ENCODE measurements around the gene PGBD5.

The PGBD5 gene

DNA sequence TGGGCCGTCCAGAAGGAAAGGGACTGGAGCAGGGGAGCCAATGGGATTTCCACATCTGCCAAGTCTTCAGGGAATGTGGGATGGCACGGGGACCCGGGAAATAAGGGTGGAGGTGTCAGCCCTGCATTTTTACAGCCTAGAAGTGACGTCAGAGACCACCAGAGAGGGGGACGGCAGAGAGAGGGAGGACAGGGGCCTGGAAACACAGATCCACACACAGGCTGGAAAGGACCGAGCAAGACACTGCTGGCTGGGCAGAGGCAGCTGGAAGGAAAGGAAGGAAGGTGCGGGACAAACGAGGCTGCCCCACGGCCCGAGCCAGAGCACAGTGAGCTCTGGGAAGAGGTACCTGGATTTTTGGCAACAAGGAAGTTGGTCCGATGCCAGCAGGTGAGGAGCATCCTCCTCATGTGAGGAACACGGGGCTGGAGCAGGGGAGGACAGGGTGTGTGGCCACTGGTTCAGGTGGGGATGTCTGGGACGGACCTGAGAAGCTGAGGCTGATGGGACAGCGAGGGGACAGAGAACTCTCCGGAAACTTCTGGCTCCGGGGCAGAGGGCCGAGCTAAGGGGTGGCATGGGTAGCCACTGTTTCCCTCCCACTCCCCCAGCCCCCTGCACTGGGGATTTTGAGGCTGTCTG lies 138.3 kb downstream of the PGBD5 start:
- H3K36me3 ChIP-seq (ENCODE audit: control insufficient read depth in 2 of 2, insufficient read depth in 2 of 2, low read length in 2 of 2) = no peaks in the 10 kb centered on the region
- no peaks in the 10 kb centered on the region for H3K9me3 ChIP-seq (ENCODE audit: control insufficient read depth in 2 of 2, low read length in 2 of 2)
- no peak overlapping the region for H3K4me3 ChIP-seq (ENCODE audit: low read length in 2 of 2)

GRCh38 chr1:230286890-230287269 lies 139.3 kb downstream of the PGBD5 start:
- H3K36me3 ChIP-seq (ENCODE audit: control insufficient read depth in 2 of 2, insufficient read depth in 2 of 2, low read length in 2 of 2) = no peaks in the 10 kb centered on the region
- no peak overlapping the region for H3K4me3 ChIP-seq (ENCODE audit: low read length in 2 of 2)

More for the DNA sequence above, 138.3 kb downstream of the PGBD5 start:
- H3K9ac ChIP-seq (ENCODE audit: low read depth in 1 of 2, low read length in 2 of 2) = no peak overlapping the region
- peaks cover 0 to 4% of the 10 kb centered on the region in 2 donors for H3K27me3 ChIP-seq (ENCODE audit: control insufficient read depth in 2 of 2, insufficient read depth in 2 of 2, low read length in 2 of 2)
- H3K27ac ChIP-seq (ENCODE audit: low read depth in 2 of 2, low read length in 2 of 2) = no peak overlapping the region
- no peaks in the 10 kb centered on the region for H3K4me1 ChIP-seq (ENCODE audit: control insufficient read depth in 2 of 2, insufficient read depth in 2 of 2, low read length in 2 of 2)

GRCh38 chr1:230286166-230286889 lies 139.8 kb downstream of the PGBD5 start:
- H3K9me3 ChIP-seq (ENCODE audit: control insufficient read depth in 2 of 2, low read length in 2 of 2) = no peaks in the 10 kb centered on the region
- H3K4me3 ChIP-seq (ENCODE audit: low read length in 2 of 2) = no peak overlapping the region
- no peak overlapping the region for H3K9ac ChIP-seq (ENCODE audit: low read depth in 1 of 2, low read length in 2 of 2)
- no peak overlapping the region for H3K27ac ChIP-seq (ENCODE audit: low read depth in 2 of 2, low read length in 2 of 2)
- H3K36me3 ChIP-seq (ENCODE audit: control insufficient read depth in 2 of 2, insufficient read depth in 2 of 2, low read length in 2 of 2) = no peaks in the 10 kb centered on the region
- peaks cover under 1 to 10% of the 10 kb centered on the region in 2 donors for H3K4me1 ChIP-seq (ENCODE audit: control insufficient read depth in 2 of 2, insufficient read depth in 2 of 2, low read length in 2 of 2)
- peaks cover 0 to 4% of the 10 kb centered on the region in 2 donors for H3K27me3 ChIP-seq (ENCODE audit: control insufficient read depth in 2 of 2, insufficient read depth in 2 of 2, low read length in 2 of 2)

More at GRCh38 chr1:230286890-230287269, 139.3 kb downstream of the PGBD5 start:
- Histone ChIP-seq H3K27me3 (ENCODE audit: control insufficient read depth in 2 of 2, insufficient read depth in 2 of 2, low read length in 2 of 2) (peaks cover 0 to 4% of the 10 kb centered on the region in 2 donors), H3K27ac (ENCODE audit: low read depth in 2 of 2, low read length in 2 of 2) (no peak overlapping the region), H3K4me1 (ENCODE audit: control insufficient read depth in 2 of 2, insufficient read depth in 2 of 2, low read length in 2 of 2) (peaks cover 0 to 5% of the 10 kb centered on the region in 2 donors), H3K9me3 (ENCODE audit: control insufficient read depth in 2 of 2, low read length in 2 of 2) (no peaks in the 10 kb centered on the region), H3K9ac (ENCODE audit: low read depth in 1 of 2, low read length in 2 of 2) (no peak overlapping the region)

GRCh38 chr1:230285351-230285750 lies 140.8 kb downstream of the PGBD5 start:
- Histone ChIP-seq H3K27ac (ENCODE audit: low read depth in 2 of 2, low read length in 2 of 2) (no peak overlapping the region), H3K4me1 (ENCODE audit: control insufficient read depth in 2 of 2, insufficient read depth in 2 of 2, low read length in 2 of 2) (peaks cover 10 to 18% of the 10 kb centered on the region in 2 donors), H3K4me3 (ENCODE audit: low read length in 2 of 2) (no peak overlapping the region), H3K27me3 (ENCODE audit: control insufficient read depth in 2 of 2, insufficient read depth in 2 of 2, low read length in 2 of 2) (peaks cover 0 to 4% of the 10 kb centered on the region in 2 donors), H3K9me3 (ENCODE audit: control insufficient read depth in 2 of 2, low read length in 2 of 2) (no peaks in the 10 kb centered on the region), H3K9ac (ENCODE audit: low read depth in 1 of 2, low read length in 2 of 2) (no peak overlapping the region), H3K36me3 (ENCODE audit: control insufficient read depth in 2 of 2, insufficient read depth in 2 of 2, low read length in 2 of 2) (peaks cover 0 to 3% of the 10 kb centered on the region in 2 donors)

GRCh38 chr1:230284891-230285290 lies 141.2 kb downstream of the PGBD5 start:
- no peak overlapping the region for H3K4me3 ChIP-seq (ENCODE audit: low read length in 2 of 2)
- no peaks in the 10 kb centered on the region for H3K9me3 ChIP-seq (ENCODE audit: control insufficient read depth in 2 of 2, low read length in 2 of 2)
- H3K36me3 ChIP-seq (ENCODE audit: control insufficient read depth in 2 of 2, insufficient read depth in 2 of 2, low read length in 2 of 2) = peaks cover 3 to 8% of the 10 kb centered on the region in 2 donors
- no peak overlapping the region for H3K27ac ChIP-seq (ENCODE audit: low read depth in 2 of 2, low read length in 2 of 2)
- H3K27me3 ChIP-seq (ENCODE audit: control insufficient read depth in 2 of 2, insufficient read depth in 2 of 2, low read length in 2 of 2) = peaks cover 0 to 4% of the 10 kb centered on the region in 2 donors
- H3K9ac ChIP-seq (ENCODE audit: low read depth in 1 of 2, low read length in 2 of 2) = no peak overlapping the region
- H3K4me1 ChIP-seq (ENCODE audit: control insufficient read depth in 2 of 2, insufficient read depth in 2 of 2, low read length in 2 of 2) = peaks cover 11 to 18% of the 10 kb centered on the region in 2 donors

GRCh38 chr1:230283678-230284077 lies 142.5 kb downstream of the PGBD5 start:
- peaks cover 8 to 17% of the 10 kb centered on the region in 2 donors for H3K36me3 ChIP-seq (ENCODE audit: control insufficient read depth in 2 of 2, insufficient read depth in 2 of 2, low read length in 2 of 2)

DNA sequence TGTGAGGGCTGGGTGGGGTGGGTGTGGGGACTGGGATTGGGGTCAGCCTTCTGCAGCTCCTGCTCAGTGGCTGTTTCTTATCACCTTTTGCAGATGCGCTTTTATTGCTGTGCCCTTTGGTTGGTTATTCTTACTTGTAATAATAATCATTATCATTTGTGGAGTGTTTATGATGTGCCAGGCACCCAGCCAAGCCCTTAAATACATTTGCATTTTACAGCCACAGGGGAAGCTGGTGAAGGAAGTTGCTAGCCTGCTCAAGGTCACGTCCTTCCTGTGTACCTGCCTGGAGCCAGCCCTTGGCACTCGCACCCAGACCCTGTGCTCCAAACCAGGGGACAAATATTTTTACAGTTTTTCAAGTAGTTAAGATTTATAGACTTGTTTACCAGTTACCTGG lies 144.0 kb downstream of the PGBD5 start:
- no peaks in the 10 kb centered on the region for H3K27me3 ChIP-seq (ENCODE audit: control insufficient read depth in 2 of 2, insufficient read depth in 2 of 2, low read length in 2 of 2)
- peaks cover 11 to 18% of the 10 kb centered on the region in 2 donors for H3K4me1 ChIP-seq (ENCODE audit: control insufficient read depth in 2 of 2, insufficient read depth in 2 of 2, low read length in 2 of 2)
- peak overlapping the region; percentile 52 to 53 for H3K27ac ChIP-seq (ENCODE audit: low read depth in 2 of 2, low read length in 2 of 2)
- H3K4me3 ChIP-seq (ENCODE audit: low read length in 2 of 2) = no peak overlapping the region
- no peak overlapping the region for H3K9ac ChIP-seq (ENCODE audit: low read depth in 1 of 2, low read length in 2 of 2)
- H3K9me3 ChIP-seq (ENCODE audit: control insufficient read depth in 2 of 2, low read length in 2 of 2) = no peaks in the 10 kb centered on the region
- peaks cover 8 to 17% of the 10 kb centered on the region in 2 donors for H3K36me3 ChIP-seq (ENCODE audit: control insufficient read depth in 2 of 2, insufficient read depth in 2 of 2, low read length in 2 of 2)

More at GRCh38 chr1:230283678-230284077, 142.5 kb downstream of the PGBD5 start:
- Histone ChIP-seq H3K4me3 (ENCODE audit: low read length in 2 of 2) (no peak overlapping the region), H3K9ac (ENCODE audit: low read depth in 1 of 2, low read length in 2 of 2) (no peak overlapping the region), H3K4me1 (ENCODE audit: control insufficient read depth in 2 of 2, insufficient read depth in 2 of 2, low read length in 2 of 2) (peaks cover 11 to 18% of the 10 kb centered on the region in 2 donors), H3K27ac (ENCODE audit: low read depth in 2 of 2, low read length in 2 of 2) (no peak overlapping the region), H3K9me3 (ENCODE audit: control insufficient read depth in 2 of 2, low read length in 2 of 2) (no peaks in the 10 kb centered on the region), H3K27me3 (ENCODE audit: control insufficient read depth in 2 of 2, insufficient read depth in 2 of 2, low read length in 2 of 2) (peaks cover 0 to 4% of the 10 kb centered on the region in 2 donors)

DNA sequence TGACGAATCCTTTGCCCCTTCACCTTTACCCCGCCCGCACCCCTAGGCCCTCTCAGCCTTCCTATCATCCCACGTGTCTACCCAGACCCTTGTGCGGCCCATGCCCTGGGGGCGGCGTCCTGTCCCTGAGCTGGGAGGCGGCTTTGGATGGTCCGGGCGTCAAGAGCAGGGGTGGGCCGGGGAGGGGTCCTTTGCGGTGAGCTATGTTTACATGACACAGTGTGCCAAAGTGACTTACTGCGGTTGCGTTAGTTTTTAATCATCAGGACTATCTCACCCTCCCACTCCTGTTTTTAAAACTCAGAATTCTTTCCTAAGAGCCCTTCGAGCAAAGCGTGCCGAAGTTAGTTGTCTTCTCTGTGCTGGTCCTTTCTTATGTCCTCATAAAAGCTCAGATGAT lies 144.6 kb downstream of the PGBD5 start:
- H3K4me3 ChIP-seq (ENCODE audit: low read length in 2 of 2) = no peak overlapping the region
- H3K9me3 ChIP-seq (ENCODE audit: control insufficient read depth in 2 of 2, low read length in 2 of 2) = no peaks in the 10 kb centered on the region
- H3K9ac ChIP-seq (ENCODE audit: low read depth in 1 of 2, low read length in 2 of 2) = no peak overlapping the region
- H3K4me1 ChIP-seq (ENCODE audit: control insufficient read depth in 2 of 2, insufficient read depth in 2 of 2, low read length in 2 of 2) = peaks cover 11 to 18% of the 10 kb centered on the region in 2 donors
- peaks cover 8 to 20% of the 10 kb centered on the region in 2 donors for H3K36me3 ChIP-seq (ENCODE audit: control insufficient read depth in 2 of 2, insufficient read depth in 2 of 2, low read length in 2 of 2)
- peak overlapping the region; percentile 17 to 32 for H3K27ac ChIP-seq (ENCODE audit: low read depth in 2 of 2, low read length in 2 of 2)
- H3K27me3 ChIP-seq (ENCODE audit: control insufficient read depth in 2 of 2, insufficient read depth in 2 of 2, low read length in 2 of 2) = no peaks in the 10 kb centered on the region

DNA sequence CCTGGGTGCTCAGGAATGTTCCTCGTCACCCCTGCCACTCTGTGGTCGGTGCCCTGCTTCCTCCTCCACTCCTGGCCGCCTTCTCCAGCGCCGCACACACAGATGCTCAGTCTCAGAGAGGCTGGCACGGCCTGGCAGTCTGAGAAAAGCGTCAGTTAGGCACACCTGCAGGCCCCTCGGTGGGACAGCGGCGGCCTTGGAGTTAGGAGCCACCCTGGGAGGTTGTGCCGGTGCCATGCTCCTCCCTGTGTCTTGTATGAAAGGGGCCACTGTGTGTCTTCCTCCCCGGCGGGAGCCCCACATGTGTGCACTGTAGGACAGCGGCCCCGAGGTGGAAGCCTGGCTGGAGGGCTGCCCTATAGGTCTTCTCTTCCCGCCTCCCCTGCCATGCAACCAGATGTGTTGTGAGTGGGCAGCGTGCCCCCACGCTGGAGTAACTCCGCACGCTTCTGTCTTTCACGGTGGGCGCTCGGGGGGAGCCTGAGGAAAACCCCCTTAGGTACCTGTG lies 145.2 kb downstream of the PGBD5 start:
- Histone ChIP-seq H3K9ac (ENCODE audit: low read depth in 1 of 2, low read length in 2 of 2) (no peak overlapping the region), H3K36me3 (ENCODE audit: control insufficient read depth in 2 of 2, insufficient read depth in 2 of 2, low read length in 2 of 2) (peaks cover 11 to 26% of the 10 kb centered on the region in 2 donors), H3K27me3 (ENCODE audit: control insufficient read depth in 2 of 2, insufficient read depth in 2 of 2, low read length in 2 of 2) (no peaks in the 10 kb centered on the region), H3K27ac (ENCODE audit: low read depth in 2 of 2, low read length in 2 of 2) (peak overlapping the region in 1 of 2 donors; percentile 17), H3K4me1 (ENCODE audit: control insufficient read depth in 2 of 2, insufficient read depth in 2 of 2, low read length in 2 of 2) (peaks cover 11 to 18% of the 10 kb centered on the region in 2 donors), H3K9me3 (ENCODE audit: control insufficient read depth in 2 of 2, low read length in 2 of 2) (no peaks in the 10 kb centered on the region), H3K4me3 (ENCODE audit: low read length in 2 of 2) (no peak overlapping the region)
